Measurements from ENCODE around the gene SLC45A1.
A peak's percentile ranks its signal among the peaks of the same experiment; 100 is the strongest.

SLC45A1 gene

DNA sequence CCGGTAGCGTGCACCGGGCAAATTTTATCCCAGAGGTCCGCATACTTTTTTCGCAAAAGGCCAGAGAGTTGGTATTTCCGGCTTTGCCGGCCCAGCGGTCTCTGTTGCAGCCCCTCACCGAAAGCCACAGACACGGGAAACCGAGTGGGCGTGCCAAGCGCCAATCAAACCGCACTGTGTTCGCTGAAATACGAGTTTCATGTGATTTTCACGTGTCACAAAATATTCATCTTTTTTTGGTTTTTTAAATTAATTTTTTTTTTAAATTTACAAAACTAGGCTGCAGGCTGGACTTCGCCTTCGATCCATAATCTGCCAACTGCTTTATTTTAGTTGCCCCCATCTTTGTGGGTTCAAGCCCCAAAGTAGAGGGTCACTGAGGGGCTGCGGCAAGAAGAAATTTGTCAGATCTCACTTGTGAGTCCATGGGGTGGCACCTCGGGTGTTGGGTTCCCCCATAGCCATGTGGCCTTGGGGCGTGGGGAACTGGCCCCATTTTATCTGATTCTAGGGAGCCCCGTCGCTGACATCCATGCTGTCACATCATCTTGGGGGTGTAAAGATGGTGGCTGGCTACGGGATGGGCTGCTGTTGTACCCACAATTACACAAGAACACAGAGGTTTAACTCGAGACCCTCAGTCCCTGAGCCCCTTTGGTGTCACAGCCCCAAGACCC, 20.8 kb downstream of the SLC45A1 start:
- DNase-seq: no peak

DNA sequence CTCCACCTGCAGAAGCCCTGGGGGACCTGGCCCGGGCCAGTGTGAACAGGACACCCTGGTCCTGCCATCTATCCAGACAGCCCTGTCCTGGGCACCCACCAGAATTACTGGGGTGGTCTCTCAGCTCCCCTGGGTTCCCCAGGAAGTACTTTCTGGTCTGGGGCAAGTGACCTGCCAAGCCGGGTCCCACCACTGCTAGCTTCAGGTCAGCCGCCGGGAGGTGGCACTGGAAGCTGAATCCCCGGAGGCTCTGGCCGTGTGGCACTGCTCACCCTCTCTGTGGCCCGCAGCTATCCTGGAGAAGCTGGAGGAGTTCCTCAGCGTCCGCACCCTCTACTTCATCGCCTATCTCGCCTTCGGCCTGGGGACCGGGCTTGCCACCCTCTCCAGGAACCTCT, 21.3 kb downstream of the SLC45A1 start:
- no peak for DNase-seq

DNA sequence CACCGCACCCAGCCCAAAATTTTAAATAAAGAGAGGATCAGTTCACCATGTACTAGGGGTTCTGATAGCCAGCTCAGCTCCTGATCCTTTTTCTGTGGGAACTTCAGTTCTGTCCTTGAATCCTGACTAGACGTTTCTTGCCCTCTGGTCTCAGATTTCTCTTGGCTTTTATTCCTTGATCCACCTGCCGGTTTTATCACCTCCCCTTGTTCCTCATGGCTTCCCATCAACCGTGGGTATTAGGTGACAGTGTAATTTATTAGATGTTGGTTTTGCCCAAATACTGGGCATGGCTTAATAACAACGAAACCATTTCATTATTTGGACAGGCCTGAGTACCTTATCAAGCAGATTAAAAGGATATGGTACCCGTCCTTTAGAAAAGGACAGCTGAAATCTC, 22.5 kb downstream of the SLC45A1 start:
- DNase-seq: peak; percentile 33

DNA sequence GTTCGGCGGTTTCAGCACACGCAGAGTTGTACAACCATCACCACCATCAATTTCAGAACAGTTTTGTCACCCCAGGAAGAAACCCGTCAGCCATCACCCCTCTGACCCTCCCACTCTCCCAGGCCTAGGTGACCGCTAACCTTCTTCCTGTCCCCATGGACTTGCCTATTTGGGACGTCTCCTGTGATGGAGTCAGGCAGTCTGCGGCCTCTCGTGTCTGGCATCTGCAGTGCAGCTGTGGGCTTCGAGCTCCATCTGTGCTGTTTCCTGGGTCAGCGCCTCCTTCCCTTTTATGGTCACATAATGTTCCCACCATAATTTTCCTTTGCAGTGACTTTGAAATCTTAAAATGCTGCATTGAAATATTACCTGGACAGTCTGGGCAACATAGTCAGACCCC, 24.4 kb downstream of the SLC45A1 start:
- DNase-seq: no peak

DNA sequence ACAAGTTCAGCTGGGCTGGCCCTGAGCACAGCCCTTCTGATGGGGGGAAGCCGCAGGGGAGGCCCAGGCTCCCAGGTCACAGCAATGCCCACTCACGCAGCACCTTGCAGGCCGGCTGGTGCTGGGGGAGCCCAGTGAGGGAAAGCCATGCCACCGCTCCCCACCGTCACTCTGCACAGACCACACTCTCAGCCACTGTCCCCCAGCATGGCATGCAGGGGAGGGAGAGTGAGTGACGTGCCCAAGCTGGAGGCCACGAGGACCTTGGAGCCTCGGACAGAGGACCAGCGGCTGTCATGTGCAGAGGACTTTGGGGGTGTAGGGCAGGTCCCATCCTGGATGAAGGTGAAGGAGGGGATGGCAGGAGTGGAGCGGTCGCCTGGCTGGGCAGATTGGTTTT, 25.1 kb downstream of the SLC45A1 start:
- no peak for DNase-seq

DNA sequence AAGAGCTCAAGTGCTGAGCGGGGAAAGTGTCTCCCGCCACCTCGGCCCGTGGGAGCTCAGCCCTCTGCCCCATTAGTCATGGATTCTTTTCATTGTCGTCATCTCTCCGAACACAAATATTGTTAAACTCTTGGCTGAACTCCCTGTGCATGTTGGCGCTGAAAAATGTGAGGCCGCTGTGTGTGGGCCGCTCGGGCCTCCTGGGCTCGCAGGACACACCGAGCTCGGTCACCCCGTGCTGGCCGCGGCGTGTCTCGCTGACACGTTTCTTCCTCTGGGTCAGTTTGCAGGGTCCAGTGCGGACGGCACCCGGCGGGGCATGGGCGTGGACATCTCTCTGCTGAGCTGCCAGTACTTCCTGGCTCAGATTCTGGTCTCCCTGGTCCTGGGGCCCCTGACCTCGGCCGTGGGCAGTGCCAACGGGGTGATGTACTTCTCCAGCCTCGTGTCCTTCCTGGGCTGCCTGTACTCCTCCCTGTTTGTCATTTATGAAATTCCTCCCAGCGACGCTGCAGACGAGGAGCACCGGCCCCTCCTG, 25.6 kb downstream of the SLC45A1 start:
- no peak for DNase-seq

DNA sequence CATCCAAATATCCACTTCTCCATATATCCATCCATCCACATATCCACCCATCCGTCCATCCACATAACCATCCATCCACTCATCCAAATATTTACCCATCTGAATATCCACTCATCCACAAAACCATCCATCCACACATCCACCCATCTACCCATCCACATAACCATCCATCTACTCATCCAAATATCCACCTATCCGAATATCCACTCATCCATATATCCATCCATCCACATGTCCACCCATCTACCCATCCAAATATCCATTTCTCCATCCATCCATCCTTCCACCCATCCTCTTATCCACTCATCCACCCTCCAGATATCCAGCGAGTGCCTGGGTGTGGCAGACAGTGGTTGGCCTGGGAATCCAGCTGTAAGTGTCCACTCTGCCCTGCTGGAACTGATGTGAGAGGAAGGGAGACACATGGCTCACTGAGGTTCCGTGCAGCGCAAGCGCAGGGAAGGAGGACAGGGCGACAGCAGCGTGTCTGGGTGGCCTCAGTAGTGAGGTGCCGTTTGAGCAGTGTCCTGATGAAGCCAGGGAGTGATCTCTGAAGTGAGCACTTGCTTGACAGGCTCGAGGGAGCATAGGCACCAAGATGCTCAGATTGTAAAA, 27.1 kb downstream of the SLC45A1 start:
- no peak for DNase-seq

DNA sequence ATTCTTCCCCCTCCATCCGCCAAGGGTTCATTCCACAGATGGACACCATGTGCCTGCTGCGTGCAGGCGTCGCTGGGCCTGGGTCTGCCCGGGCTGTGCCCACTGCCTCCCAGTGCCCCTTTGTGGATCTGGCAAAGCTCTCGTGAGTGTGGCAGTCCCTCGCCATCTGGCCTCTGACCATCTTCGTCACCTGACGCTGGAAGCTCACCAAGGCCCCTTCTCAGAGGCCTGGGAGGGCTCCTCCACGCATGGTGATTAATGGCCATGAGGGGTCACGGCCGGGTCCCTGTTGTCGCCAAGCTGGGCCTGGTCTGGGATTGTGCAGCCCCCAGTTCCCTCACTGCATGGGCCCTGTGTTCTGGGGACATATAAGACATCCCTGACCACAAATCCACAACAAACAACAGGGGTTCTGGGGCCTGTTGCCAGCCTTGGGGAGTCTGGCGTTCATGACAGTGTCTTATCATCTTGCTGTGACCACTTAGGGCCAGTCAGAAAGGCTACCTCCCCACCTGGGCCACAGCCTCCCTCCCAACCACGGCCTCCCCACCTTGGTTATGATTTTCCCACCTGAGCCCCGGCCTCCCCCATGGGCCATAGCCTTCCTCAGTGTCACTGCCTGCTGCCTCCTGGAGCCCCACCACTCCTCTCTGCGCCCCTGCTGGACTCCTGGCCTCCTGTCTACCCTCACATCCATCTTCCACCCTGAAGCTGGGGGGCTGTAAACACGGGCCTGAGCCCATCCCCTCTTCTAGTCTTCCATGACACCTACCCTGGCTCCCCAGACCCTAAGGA, 27.9 kb downstream of the SLC45A1 start:
- no peak for DNase-seq

DNA sequence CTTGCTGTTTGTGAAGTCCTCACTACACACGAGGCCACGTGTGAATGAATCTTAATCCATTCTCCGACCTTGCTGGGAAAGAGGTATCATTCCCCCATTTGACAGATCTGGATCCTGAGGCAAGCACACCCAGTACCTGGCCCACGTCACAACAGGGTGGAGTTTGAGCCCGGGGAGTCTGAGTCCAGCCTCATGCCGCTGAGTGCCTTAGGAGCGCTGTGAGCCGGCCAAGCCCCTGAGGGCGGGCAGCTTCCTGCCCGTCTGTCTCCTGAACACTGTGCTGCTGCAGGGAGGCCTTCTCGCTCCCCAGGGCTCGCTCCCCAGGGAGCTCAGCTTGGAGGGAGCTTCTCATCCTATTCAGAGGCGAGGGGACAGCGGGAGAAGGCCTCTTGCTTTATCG, 29.7 kb downstream of the SLC45A1 start:
- no peak for DNase-seq

DNA sequence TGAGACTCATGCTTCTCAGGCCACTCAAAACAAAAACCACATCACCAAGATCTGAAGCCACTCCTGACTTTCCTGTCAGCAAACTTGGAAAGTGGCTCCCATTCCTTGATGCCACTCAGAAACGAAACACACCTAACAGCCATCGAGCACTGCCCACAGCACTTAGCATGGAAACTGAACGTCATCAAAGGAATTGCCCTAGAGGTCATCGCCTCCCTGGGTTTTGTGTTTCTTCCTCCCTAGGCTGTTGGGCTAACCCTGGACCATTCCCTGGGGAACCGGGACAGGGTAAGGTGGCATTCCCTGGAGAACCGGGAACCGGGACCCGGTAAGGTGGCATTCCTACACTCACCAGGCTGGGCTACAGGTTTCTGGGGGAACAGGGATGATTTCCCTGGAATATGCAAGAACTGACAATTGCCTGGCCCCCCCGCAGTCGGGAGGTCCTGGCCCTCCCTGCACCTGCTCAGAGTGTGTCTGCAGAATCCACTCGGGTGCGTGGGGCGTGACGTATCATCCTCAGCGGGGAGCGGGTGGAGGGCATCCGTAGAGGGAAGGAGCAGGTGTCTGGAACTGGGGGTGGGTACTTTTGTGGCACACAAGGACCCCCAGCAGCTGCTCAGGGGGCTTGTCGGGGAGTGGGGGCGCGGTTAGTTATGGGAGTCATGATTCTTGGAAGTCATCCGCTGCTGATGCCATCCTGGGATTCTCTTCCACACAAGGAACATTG, 30.3 kb downstream of the SLC45A1 start:
- DNase-seq: peak; percentile 29

DNA sequence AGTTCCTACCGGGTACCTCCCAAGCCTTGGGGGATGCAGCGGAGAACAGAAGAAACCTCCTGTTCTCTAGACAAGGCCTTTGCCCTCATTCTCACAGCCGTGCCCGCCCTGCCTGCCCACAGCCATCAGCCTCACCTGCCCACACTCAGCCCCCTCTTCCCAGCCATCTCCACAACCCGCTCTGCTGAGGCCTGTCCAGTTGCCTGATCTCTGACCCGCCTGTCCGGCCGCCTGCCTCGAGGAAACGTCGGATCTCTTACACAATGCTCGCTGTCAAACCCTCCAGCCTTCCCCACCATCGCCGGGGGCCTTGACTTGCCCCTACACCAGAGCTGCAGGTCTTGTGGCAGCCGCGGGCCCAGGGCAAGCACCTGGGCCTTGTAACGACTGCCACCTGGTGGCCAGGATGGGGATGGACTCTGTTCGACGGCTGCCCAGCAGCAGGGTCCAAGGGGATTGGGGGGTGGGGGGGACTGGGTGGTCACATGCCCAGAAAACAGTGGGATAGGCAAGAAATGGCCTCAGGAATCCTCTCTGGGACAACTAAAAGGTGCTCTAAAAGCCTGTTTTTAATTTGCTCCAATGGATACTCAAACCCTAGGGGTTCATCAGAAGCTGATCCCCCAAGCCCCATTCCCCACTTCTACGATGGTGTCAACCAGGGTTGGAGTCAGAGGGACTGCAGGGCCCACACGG, 31.0 kb downstream of the SLC45A1 start:
- peak; percentile 72 for DNase-seq

DNA sequence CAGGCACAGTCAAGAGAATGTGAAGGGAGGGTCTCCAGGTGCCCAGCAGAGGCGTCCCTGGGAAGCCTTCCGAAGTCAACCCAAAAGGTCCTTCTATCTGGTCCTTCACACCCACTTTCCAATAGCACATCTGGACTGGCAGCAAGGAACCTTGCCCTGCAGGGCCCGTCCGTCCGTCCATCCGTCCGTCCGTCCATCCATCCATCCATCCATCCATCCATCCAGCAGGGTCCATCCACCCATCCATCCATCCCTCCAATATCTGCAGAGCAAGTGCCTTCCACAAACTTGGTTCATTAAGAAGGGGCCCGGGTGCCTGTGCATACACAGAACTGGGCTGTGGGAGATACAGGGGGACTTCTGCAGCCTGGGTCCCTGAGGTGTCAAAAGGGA, 31.6 kb downstream of the SLC45A1 start:
- no peak for DNase-seq

DNA sequence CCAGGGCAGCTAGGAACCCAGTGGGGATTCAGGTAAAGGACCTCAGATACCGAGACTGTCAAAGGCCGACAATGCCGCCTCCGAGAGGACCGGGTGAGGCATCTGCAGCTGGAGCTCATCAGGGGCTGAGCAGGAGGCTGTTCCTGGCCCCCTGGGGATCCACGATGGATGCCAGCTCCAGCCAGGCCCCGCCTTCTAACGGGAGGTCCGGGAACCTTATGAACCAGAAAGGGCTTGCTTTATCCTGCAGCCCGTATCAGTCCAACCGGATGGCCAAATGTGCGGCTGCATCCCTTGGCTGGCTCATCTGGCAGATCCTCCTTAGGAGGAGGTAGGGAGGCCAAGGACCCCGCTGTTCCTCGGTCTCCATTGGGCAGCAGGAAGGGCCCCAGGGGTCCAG, 32.0 kb downstream of the SLC45A1 start:
- DNase-seq: no peak

DNA sequence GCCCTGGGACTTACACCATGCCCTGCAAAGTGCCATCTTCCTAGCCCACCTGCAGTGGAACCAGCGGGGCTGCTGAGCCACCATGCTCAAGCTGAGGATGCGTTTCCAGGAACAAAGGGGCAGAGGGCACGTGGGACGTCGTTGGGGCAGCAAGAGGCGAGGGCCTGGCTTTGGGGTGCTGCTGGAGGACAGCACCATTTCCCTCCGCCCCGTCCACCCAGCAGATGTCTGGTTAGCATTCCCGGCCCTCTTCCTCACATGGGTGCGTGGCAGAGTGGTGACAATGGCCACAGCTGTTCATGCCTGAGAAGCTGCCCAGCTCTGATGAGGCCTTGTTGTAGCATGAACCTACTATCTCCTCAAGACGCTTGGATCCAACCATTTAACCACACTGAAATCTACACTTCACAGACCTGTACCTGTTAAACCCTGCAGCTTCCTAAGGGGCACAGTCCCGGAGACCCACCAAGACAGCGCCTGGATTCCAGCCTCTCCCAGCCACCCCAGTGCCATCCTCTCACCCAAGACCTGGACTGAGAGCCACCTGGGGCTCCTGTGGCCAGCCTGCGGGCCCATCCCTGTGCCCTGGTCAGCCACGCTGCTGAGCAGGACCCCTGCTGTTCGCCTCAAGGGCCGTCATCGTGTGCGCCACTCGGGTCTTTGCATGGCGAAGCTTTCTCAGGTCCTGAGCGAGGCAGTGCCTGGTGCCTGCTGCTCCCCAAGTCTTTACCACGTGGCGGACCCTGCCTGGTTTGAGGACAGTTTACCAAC, 33.2 kb downstream of the SLC45A1 start:
- DNase-seq: no peak

DNA sequence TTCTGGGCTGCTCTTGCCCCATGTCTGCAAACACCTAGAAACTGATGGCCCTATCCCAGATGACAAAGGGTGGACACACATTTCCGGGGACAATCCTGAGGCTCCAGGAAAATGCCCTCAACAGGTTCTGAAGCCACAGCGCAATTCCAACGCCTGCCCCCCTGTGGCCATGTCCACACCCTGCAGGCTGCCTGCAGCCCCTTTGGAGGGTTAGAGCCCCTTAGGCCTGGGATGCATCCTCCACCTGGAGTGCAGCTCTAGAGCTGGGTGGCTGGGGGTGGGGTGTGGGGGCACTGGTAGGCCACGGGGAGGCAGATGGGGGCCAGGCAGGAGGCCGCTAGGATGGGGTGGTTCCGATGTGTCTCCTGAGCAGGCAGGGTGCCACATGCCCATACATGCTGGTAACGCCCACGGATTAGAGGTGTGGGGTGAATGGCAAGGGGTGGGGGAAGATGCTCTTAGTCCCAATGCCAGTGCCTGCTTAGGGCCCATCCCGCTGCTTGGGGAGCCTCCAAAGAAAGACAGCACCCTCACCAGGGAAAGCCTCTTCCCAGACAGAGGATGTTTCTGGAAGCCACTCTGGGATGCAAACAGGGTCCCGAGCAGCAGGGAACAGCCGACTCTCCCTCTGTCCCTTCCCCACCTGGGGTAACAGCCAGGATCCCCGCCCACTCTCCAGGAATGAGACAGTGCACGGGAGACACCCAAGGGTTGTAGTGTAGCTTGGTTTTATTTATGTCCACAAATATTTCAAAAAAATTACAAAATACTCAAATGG, 34.0 kb downstream of the SLC45A1 start:
- no peak for DNase-seq

DNA sequence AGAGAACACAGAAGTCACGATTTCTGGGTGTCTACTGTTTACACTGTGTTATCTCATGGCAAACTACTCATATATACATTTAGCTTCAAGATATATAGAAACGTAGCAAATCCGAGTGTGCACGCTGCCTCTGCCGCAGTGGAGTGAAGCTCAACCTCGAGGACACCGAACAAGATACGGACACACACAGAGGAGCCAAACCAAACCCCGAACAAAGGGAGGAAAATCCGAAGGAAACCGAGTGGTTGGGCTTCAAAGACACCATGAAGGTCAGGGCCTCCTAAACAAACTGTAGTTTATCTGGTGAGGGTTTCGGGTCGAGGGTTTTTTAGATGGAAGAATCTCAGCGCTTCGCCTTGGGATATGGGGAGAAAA, 34.5 kb downstream of the SLC45A1 start:
- DNase-seq: no peak

DNA sequence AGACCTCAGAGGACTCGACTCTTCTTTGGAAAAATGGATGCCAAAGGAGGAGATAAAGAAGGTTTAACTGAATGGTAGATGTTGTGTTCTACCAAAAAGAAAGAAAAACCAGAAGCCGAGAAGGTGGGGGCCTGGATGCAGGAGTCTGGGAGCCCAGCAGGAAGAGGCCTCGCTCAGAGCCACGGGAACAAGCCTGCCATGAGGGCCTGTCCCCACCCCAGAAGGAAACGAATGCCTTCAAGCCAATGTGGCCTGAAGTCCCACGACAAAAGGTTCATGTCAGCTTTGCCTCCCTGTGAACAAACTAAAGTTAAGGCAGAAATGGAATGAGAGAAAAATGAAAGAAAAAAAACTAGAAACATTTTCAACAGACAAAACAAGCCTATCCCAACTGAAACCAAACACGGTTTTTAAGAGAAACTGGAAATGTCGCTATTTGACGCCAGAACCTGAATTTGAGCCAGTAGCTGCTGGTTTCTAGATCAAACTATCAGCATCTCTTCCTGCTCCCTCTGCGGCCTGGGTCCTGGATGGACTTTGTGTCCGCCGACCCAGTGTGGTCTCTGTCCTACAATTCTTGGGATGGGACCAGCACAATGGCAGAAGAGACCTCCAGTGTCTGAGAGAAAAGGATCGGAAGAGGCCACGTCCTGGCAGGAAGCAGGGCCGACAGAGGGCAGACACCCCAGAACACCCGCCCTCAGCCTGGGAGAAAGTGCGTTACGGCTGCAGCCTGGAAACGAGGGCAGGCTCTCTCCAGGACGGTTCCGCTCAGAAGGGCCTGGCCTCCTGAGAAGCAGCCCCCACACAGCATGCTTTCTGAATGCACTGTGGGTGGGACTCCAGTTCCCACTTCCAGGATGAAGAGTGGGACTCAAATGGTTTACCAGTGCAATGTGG, 35.2 kb downstream of the SLC45A1 start:
- DNase-seq: no peak

DNA sequence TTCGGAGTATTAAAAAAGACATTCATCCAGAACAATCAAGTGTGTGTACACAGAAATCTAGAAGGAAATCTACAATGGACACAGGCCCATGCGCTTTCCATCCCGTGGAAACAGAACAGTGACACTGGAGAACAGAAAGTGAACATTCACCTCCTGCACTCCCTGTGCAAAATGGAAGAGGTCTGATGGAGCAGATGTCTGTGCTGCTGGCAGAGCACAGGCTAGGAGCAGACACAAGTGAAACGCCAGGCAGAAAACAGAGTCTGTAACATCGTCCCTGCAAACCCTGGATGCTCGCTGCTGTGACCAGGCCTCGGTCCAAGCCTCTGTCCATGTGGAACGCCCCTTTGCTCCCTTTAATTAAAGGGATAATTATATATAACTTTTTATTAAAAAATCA, 36.1 kb downstream of the SLC45A1 start:
- no peak for DNase-seq

DNA sequence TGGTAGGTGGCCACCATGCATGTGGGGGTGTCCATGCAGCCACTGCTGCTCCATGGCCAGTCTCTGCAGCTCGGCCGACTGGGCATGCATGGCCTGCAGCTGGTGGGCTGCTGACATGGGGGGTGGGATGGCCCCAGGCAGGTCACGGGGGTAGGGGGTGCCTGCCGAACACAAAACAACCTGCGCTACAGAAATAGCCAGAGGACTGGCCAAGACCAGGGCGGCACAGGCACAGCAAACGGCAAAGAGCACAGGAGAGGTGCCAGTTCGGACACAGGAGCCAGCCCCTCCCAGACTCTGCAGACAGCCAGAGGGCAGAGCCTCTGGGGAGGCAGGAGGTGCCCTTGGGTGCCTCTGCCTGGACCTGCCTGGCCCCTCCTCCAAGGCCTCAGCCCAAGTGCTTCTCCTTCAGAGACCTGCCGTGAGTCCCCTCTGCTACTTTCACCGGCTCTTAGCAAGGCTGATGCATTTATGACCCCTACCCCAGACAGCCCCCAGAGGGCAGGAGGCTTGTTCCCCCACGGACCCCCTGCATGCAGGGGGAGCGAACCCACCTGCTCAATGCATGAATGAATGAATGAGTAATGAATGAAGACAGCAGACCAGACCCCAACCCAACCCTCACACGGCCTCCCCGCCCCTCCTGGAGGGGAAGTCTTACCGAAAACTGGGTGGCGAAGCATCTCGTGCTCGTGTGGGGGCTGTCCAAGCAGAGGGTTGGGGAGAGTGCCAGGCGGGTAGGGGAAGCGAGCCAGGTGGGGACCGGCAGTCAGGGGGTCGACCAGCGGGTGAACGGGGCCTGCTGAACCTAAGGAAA, 37.7 kb downstream of the SLC45A1 start:
- no peak for DNase-seq
